Inflammatory macrophage (primary cell): Measurements from ENCODE around the gene CEP95.

Experiments
- DNase-seq, 2 donors: peaks; one replicate each; pipeline ENCODE4 v3.0.0-alpha.2; 2020 to 2022

CEP95 gene

GRCh38 chr17:64496348-64496785, 10.4 kb upstream of the CEP95 start:
- peak in 1 of 2 donors; percentile 53 for DNase-seq

- DNase-seq: peak; percentile 94 to 95
Observed at GRCh38 chr17:64496786-64497564, 9.8 kb upstream of the CEP95 start, which contains the start of gene POLG2. Gene POLG2, minus strand, starts transcription at chr17:64497054. Its CDS starts 86 bp downstream, at chr17:64496968.

- DNase-seq: no peak
Observed at GRCh38 chr17:64497565-64498035, 9.2 kb upstream of the CEP95 start.

GRCh38 chr17:64498308-64499203, 8.2 kb upstream of the CEP95 start:
- no peak for DNase-seq

- DNase-seq: no peak
Observed at GRCh38 chr17:64499805-64500486, 6.8 kb upstream of the CEP95 start.

GRCh38 chr17:64500487-64500859, 6.3 kb upstream of the CEP95 start:
- DNase-seq: no peak

- no peak for DNase-seq
Observed at GRCh38 chr17:64500862-64501765, 5.7 kb upstream of the CEP95 start.

GRCh38 chr17:64502021-64502420, 4.8 kb upstream of the CEP95 start:
- no peak for DNase-seq

GRCh38 chr17:64502809-64503208, 4.0 kb upstream of the CEP95 start:
- DNase-seq: no peak

GRCh38 chr17:64503341-64503740, 3.4 kb upstream of the CEP95 start:
- DNase-seq: no peak

- no peak for DNase-seq
Observed at GRCh38 chr17:64503821-64504768, 2.7 kb upstream of the CEP95 start.

- DNase-seq: no peak
Observed at GRCh38 chr17:64504769-64505339, 1.9 kb upstream of the CEP95 start.

- DNase-seq: peak; percentile 93
Observed at GRCh38 chr17:64505340-64506200, 1.2 kb upstream of the CEP95 start.

GRCh38 chr17:64506201-64506575, 589 bp upstream of the CEP95 start, which contains the start of gene DDX5:
Gene DDX5, minus strand, starts transcription at chr17:64506289. Its CDS starts 170 bp downstream, at chr17:64506119.
- DNase-seq: peak; percentile 98 to 99

GRCh38 chr17:64507413-64507782, 621 bp downstream of the CEP95 start:
- DNase-seq: peak; percentile 41 to 48

- DNase-seq: no peak
Observed at GRCh38 chr17:64508683-64509082, 1.9 kb downstream of the CEP95 start.

GRCh38 chr17:64509179-64509578, 2.4 kb downstream of the CEP95 start:
- DNase-seq: no peak

GRCh38 chr17:64515419-64515818, 8.6 kb downstream of the CEP95 start:
- no peak for DNase-seq

- no peak for DNase-seq
Observed at GRCh38 chr17:64515829-64516228, 9.1 kb downstream of the CEP95 start.
